Fibroblast of lung (primary cell): Measurements from ENCODE around the gene MESD.

Source experiments
- CTCF ChIP-seq, 2 donors: IDR thresholded peaks in 1 of 2; conservative IDR thresholded peaks in 1 of 2; 1 replicate in 1 of 2; 2 replicates in 1 of 2; pipeline ENCODE4 v1.5.1; 2011 to 2012; ENCODE audit warnings: low read length in 2 of 2, control low read depth in 1 of 2, inconsistent platforms in 1 of 2, low read depth in 1 of 2, mild to moderate bottlenecking in 1 of 2
- EZH2 ChIP-seq: IDR thresholded peaks from 2 replicates; pipeline ENCODE4 v1.5.1; 2012; ENCODE audit warnings: low read length, control low read depth, mild to moderate bottlenecking; ENCODE audit errors: missing control alignments

- TF ChIP-seq EZH2 (no peak), CTCF (conservative IDR thresholded peaks at IDR 0.05 in 1 of 2, IDR thresholded peaks at IDR 0.05 in 1 of 2; ENCODE audit: low read depth in 1 of 2, low read length in 2 of 2) (no peak)
Observed at GRCh38 chr15:80982205-80982604, 7.4 kb downstream of the MESD start.
